HG03520 (cell line): ENCODE data around the gene SENP1.

Source experiments
- ATAC-seq: cut with Tn5 transposase; IDR thresholded peaks from one replicate; pipeline ENCODE4 v1.9.1; 2021; ENCODE audit warnings: mild to moderate bottlenecking, moderate library complexity; ENCODE audit not compliant: unreplicated experiment

The SENP1 gene

DNA sequence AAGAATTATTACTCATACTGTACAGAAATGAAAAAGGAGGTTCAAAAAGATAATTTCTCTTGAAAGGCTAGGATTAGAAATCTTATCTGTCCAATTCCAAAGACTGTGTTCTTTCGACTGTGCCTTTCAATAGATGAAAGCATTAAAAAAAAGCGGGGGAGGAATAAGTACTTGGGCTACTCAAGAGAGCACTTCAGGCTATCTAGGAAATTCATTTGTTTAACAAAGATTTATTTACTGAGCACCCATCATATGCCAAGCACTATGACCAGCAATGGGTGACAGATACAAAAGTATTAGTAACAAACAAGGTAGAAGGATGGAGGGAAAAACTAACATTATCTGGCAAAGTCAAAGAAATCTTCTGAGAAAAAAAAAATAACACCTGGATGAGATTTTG is 37.4 kb downstream of the SENP1 start:
- no peak for ATAC-seq

DNA sequence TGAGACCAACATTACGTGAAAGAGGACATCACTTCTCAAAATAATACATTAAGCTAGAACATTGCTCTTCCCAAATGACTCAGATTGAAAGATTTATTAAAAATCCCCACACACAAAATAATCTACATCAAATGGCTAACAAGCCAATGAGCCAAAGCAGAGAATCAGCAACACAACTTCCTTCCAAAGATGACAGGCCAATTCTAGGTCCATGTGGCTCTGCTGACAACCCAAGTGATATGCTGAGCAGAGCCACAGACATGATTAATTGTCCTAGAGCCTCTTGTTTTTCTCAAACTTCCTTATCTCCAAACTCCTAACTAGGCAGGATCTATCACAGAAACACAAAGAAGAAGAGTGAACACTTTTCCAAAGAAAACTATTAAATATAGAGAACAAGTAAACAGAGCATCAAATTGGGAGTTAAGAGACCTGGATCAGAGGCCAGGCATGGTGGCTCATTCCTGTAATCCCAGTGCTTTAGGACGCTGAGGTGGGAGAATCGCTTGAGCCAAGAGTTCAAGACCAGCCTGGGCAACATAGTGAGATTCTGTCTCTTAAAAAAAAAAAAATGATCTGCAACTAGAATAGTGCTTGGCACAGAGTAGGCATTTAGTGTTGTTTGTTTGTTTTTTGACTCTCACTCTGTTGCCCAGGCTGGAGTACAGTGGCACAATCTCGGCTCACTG is 38.5 kb downstream of the SENP1 start:
- ATAC-seq = no peak

DNA sequence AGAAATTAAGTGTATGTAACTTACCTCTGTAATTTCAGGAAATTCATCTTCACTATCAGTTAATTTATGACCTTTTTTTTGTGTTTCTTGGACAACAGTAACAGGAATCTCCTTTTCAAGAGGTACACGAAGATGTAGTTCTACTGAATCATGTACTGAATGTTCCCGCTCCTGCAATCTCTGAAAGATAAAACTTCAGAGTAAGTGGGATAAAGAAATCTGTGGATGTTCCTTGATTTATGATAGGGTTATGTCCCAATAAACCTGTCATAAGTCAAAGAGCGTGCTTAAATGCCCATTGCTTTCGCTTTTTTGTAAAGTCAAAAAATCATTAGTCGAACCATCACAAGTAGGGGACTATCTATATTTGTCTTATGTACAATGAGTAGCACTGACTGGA is 40.8 kb downstream of the SENP1 start:
- ATAC-seq = no peak

DNA sequence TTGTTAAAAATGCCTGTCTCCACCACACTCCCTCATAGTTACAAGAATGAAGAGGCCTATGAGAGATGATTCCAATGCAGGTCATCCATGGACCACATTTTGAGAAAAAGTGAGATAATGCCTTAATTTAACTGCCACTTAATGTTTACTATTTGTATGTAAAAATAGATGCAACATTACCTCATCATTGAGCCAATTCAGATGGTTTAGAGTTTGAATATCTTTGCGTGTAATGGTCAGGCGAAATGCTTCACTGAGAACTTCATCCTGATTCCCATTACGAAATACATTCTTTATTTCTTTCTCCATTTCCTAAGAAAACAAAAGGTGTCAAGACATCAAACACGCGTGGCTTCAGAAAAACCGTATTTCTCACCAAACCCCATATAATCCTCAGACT is 42.3 kb downstream of the SENP1 start:
- no peak for ATAC-seq

DNA sequence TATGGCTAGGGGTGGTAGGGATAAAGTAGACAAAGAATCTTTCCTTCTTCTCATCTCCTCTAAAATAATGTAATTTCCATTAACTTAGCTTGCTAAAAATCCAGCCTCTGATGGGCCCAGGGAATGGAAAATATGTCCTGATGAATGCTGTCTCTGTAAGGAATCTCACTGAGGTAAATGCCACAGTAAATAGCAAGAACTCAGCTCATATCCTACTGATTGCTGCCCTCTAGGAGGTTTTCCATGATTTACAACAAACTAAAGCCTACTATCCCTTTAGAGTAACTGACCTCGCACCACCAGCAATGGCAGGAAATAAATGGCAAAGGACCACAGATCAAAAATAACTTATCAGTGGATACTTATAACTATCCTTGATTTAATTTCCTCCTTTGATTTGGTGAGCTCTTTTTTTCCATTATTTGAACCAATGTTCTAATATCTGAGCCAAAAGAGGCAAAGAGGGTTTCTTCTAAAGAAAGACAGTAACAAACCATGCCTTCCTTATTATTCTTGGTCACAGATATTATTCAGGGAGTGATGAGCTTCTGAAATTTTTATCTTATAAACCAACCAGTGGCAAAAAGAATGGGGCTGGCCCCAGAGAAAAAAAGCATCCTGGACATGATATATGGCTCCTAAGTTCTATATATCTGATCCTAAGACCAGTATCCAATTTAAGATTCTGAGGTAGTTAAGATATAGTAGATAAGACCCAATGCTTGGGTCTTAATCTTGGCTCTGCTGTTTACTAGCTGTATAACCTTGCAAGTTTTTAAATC is 43.8 kb downstream of the SENP1 start:
- no peak for ATAC-seq

DNA sequence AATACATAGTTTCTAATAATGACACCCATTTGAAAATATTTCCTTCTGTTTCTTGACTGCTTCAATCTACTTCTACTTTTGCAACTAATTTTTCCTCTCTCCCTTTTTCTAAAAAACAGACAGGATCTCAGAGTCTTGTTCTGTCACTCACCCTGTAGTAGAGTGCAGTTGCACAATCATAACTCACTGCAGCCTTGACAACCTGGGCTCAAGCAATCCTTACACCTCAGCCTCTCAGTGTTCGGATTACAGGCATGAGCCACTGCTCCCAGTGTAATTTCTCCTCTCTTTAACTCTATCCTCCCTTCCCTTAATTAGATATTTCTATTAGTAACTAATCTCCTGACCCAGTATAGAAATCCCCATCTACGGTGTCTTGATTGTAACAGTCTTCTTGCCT is 45.4 kb downstream of the SENP1 start:
- ATAC-seq = no peak

DNA sequence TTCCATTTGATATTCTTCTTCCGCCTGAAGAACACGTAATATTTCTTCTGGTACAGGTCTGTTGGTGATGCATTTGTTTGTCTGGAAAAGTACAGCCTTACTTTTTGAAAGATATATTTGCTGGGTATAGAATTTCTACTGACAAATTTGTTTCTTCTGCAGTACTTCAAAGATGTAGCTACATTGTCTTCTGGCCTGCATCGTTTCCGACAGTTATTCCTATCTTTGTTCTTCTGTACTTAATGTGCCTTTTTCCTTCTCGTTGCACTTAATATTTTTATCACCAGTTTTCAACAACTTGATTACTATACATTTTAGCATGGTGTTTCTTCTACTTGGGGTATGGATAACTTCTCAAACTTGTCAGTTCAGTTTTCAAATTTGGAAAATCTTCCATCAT is 47.1 kb downstream of the SENP1 start:
- ATAC-seq = no peak

DNA sequence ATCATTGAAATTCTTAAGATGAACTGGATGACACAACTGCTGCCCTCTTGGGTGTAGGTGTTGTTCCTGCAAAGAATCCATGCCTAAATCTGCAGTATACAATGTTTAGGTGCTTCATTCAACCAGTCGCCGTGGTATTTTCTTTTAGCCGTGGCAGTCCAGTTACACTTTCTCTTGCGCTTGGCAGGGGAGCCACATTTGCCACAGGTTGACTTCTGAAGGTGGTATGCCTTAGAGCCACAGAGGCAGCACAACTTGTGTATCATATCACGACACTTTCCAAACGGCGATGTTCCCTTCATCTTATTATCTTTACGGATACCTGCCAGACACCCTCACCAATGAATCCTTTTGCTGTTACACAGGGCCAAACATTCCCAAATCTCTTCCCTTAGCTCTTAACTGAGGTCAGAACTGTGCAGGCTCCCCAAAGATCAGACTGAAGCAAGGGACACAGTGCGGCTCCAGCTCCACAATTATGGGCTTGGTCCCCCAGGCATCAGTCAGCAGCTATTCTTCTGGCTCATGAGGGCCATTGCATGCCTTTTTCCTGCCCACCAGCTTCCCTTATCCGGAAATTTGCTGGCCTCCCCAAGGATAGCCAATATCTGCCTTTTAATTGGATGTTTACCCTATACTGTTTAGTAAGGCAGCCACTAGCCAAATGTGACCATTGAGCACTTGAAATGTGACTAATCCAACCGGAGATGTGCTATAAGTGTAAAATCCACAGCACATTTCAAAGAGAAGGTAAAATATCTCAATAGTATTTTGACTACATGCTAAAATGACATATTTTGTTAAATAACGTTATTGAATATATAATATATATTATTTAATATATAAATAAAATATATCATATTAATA is 50.7 kb downstream of the SENP1 start:
- ATAC-seq = no peak

DNA sequence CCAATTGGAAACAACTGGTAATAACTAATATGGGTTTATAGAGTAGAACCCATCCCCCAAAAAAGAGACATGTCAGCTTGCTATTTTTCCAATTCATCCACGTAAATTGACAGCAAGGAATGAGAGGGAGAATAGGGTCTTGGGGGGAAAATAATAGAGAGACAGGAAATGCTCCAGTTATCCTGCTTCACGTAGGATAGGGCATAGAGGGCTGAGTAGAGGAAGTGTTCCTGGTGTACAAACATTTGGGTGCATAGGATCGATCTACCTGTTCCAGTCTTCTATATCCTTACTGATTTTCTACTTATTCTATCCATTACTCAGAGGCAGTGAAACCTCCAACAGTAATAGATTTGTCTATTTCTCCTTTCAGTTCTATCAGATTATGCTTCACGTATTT is 52.0 kb downstream of the SENP1 start:
- ATAC-seq = no peak

DNA sequence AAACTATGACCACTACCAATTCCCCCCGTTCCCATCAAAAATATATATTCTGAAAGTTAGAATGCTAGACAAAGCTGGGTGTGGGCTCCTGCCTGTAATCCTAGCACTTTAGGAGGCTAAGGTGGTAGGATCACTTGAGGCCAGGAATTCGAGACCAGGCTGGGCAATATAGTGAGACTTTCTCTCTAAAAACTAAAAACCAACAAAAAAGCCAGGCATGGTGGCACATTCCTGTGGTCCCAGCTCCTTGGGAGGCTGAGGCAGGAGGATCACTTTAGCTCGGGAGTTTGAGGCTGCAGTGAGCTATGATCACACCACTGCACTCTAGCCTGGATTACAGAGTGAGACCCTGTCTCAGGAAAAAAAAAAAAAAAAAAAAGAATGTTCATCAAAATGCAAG is 52.8 kb downstream of the SENP1 start:
- no peak for ATAC-seq

DNA sequence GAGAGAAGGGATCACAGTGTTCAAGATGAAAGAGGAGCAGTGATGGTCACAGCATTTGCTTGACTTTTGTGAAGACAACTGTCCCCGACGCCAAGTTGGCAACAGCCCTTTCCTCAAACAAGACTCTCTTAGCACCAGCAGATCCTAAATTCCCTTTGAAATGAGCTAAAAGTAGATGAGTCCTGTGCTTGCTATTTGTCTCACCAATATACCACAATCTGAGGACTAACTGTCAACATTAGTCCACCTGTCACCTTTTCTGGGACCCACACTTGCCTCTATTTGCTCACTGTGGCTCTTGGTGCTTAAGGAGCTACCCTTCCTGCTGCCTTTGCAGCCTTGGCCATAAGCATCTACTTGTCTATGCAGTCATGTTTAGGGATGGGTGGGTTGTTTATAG is 54.2 kb downstream of the SENP1 start:
- ATAC-seq = no peak

DNA sequence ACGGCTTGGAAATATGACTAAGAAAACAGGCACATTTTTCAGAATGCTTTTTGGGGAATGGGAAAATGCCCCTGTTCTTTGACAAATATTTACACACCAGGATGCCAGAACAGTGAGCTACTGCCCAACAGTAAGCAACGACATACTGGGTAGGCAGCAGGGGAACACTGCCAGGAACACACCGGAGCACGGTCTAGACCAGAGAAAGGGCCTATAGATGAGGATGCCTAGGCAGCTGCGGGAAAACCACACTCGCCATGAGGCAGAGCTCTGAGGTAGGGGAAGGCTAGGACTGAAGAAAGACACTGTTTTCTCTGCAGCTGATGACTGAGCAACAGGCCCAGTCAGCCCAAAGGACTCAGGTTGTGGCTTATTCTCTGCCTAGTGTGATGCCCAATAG is 55.7 kb downstream of the SENP1 start:
- ATAC-seq = no peak

DNA sequence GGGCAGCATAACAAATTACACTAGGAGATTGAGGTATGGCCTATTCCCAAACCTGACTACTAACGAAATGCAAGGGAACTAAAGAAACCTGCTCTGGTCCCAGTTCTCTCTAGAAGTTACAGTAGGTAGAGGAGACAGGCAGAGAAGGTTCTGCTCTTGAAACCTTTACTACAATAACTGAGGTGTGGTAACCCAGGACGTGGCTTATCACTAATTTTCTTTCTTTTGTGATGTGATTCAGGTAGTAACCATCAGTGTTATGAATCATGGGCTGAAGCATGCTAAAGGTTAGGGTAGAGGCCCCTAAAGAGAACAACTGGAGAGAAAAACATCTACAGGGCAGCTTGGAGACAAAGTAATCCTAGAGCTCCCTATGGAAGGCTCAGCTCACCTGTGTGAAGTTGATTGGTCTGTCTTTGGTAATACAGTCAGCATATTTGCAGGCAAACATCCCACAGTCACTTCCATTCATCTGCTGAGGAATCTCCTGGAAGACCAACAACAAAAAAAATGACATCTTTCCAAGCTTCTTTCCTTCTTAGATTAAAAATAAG is 59.8 kb downstream of the SENP1 start:
- ATAC-seq = no peak

DNA sequence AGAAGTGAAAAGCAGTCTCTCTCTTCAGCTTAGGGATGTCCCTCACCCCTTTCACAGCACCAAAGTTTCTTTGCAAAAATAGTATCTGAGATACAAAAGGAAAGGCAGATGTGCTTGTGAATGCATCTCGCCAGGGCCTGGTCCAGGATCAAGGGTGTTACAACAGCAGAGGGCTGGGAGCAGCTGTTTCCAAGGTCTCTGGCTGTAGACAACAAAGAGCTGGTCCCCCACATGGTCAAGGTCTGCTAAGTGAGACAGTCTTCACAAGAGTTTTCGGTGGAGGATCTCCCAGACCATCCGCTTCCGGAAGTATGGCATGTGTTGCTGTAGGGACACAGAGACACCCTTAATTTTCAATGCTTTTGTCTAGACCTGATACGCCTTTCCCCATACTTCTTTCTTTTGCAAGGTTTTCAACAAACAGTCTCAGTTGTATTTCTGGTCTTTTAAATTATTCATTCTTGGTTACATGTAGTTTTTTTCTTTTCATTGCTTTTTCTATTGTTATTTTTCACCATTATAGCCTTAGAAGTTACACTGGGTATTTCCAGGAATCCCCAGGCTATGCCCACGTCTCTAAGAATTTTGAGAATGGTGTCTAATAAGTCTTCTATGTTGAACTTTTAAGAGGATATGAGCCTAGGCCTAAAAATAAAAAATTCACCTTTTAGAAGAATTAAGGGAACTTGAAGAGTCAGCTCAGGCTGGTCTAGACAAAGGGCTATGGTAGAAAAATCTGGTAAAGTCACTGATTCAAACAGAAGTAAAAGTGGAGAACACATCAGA is 60.6 kb downstream of the SENP1 start:
- ATAC-seq = no peak

DNA sequence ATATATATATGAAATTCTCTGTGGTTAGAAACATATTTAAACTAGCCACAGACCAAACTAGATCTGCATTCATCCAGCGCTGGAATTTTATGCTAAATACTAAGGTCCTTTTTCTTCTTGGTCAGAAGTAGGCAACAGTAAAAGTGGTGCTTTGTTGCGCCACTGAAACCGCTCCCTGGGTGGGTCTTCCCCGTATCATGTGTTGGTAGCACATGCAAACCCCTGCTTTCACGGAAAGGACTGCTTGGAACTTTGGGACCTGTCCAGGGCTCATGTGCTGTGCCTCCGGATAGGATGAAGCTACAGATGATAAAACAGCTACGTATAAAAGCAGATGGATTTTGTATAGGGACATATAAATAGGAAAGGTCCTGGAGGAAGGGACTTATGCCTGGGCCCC is 61.5 kb downstream of the SENP1 start:
- no peak for ATAC-seq

DNA sequence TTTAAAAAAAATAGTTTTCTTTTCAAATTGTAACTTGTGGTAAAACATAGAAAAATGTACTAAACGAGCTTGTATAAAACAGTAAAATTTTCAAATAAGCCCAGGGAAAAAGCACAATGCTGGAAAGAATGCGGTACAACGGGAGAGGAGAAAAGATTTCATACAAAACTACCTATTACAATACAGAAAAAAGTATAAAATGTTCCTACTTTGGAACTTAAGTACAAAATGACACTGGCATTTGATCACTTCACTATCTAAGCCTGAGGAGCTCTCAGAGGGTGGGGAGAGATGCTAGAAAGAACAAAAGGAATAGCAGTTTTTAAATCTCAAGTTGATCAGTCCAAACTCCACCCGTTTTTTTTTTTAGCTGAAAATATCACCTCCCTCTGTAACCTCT is 62.1 kb downstream of the SENP1 start:
- no peak for ATAC-seq

DNA sequence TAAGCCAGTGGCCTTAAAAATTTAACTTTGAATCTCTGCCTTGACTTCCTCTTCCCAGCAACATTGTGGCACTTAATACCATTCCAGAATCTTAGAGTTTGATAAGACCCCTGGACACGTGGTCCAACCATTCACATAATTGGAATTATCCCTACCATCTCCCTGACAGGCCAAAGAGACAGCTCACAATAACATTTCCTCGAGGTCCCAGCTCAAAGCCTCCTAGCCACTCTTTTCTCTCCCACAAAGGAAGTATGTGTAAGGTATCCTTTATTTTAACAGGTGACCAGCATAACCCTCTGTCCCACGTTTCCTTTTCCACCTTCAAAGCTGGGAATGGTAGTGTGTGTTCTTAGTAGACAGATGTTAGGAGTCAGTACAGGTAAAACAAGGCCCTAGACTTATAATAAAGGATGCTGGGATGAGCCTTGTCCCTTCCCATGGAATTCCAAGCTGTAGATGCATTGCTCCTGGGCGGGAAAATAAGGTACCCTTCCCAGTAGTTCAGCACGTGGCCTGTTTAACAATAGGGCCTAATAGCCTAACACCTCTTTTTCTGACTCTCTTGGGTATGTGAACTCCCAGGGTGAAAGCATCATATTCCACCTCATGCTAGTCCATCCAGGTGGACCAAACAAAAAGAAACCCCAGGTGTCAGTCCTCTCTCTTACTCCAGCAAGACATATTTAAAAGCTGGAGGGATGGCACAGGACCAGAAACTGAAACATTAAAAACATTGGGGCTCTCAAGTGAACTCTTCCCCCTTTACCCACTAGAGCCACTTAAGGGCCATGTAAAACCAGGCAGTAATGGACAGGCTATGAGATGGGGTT is 64.1 kb downstream of the SENP1 start:
- ATAC-seq = no peak

DNA sequence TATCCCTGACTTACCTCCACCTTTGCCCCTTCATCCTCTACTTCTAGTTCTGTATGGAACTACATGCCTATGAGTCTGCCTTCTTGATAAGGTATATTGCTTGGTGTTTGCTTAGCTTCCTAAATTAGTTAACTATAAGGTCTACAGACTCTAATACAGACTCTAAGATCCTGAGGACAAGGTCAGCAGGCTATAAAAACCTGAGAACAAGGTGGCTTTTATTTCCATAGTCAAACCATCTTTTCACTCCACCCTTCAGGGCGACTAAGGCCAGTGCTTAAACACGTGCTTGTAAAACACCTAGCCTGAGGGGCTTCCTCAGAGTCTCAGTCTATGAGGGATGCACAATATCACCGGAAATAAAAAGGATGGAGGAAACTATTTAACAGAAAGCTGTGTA is 65.5 kb downstream of the SENP1 start:
- ATAC-seq = no peak

DNA sequence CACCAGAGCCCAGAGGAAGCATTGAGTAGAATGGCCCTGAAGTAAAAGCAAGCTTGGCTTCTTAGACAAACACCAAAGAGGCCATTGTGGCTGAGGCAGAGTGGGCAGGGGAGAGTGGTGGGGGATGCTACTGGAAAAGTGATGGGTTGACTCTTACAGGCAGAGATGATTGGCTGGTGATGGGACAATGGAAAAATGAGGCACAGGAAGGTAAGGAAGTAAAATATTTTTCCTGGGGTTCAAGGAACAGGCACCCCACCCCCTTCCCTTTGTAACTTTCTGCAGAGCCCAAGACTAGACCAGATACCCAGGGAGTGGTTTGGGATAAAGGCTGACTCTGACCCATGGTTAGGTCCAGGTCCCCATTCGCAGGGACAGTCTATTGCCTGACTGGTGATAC is 66.7 kb downstream of the SENP1 start:
- no peak for ATAC-seq

DNA sequence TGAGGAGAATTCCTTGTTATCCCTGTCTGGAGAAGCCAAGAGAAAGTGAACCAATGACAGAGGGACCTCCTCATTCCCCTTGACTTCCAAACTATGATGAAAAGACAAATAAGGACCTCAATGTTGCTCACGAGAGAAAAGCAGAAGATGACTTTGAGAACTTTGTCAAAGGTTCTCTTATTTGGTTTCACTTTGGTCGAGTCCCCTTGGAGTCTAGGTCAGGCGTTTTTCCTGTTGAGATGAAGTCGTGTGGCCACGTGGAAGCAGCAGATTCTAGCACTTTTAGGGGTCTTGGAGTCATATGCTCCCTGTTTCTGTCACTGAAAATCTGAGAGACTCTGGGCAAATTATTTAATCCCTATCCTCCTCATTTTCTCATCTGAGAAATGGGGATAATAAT is 67.8 kb downstream of the SENP1 start:
- ATAC-seq = no peak
